Adrenal gland (tissue), 12 donors: ENCODE data around the gene HOXA10. TPM values are rescaled to one million over a fixed set of nuclear protein-coding genes. Genes with fewer than 3 reads are reported as not detected.

Experiments used
- DNase-seq, 7 donors: peaks; one replicate each; pipeline ENCODE4 v3.0.0-alpha.2; 2019 to 2020
- H3K27ac ChIP-seq, 5 donors: fragments of 200-600 bp; sonication (generic) in 4 of 5; 1 replicate in 3 of 5; 2 replicates in 2 of 5; pipeline versions ENCODE4 v1.5.1 to v1.8.0; 2016 to 2020; ENCODE audit warnings: mild to moderate bottlenecking in 1 of 5
- H3K27me3 ChIP-seq: fragments of 200-600 bp; 2 replicates; pipeline ENCODE4 v1.8.0; 2021
- H3K36me3 ChIP-seq, 2 donors: fragments of 200-600 bp; replicated peaks in 1 of 2; 1 replicate in 1 of 2; 2 replicates in 1 of 2; pipeline versions ENCODE4 v1.5.1 to v1.8.0; 2018 to 2022
- H3K4me1 ChIP-seq, 2 donors: fragments of 200-600 bp; replicated peaks in 1 of 2; 1 replicate in 1 of 2; 2 replicates in 1 of 2; pipeline versions ENCODE4 v1.5.1 to v1.8.0; 2018 to 2021
- H3K4me3 ChIP-seq, 4 donors: fragments of 200-600 bp; sonication (generic) in 3 of 4; one replicate each; pipeline ENCODE4 v1.5.1; 2016 to 2018
- H3K9me3 ChIP-seq, 3 donors: fragments of 200-600 bp; sonication (generic) in 1 of 3; replicated peaks in 1 of 3; 1 replicate in 2 of 3; 2 replicates in 1 of 3; pipeline versions ENCODE4 v1.5.1 to v1.8.0; 2016 to 2021
- CTCF ChIP-seq, 6 experiments: fragments of 450-650 bp in 4 of 6; fragments of 200-600 bp in 2 of 6; sonication (generic) in 1 of 6; IDR thresholded peaks; 1 replicate in 5 of 6; 2 replicates in 1 of 6; pipeline versions ENCODE4 v1.5.1 to v1.8.0; 2016 to 2021; ENCODE audit warnings: antibody characterized with exemption in 6 of 6, mild to moderate bottlenecking in 2 of 6, moderate library complexity in 1 of 6
- POLR2A ChIP-seq, 2 donors: fragments of 450-650 bp; IDR thresholded peaks; one replicate each; pipeline ENCODE4 v1.6.1; 2017; ENCODE audit warnings: antibody characterized with exemption in 2 of 2, mild to moderate bottlenecking in 2 of 2, moderate library complexity in 1 of 2
- WGBS, 4 donors: extraction: QIAGEN DNeasy Blood & Tissue Kit in 2 of 4; methylation state at CpG; one replicate each; pipeline versions ENCODE4 v1.1.5 to v1.1.7; 2013 to 2017; 5-methylcytosine and 5-hydroxymethylcytosine counted together
- intact Hi-C, 2 donors: fragments of 100-400 bp; cut with DNase I; formaldehyde crosslinking; loops; one replicate each; pipeline versions ENCODE4 v1.14.1 to v1.15.0; 2022 to 2023
- polyA plus RNA-seq, 3 donors: library from polyadenylated mRNA; stranded (reverse); fragments of 200-250 nt in 2 of 3; fragments of 350-450 nt in 1 of 3; fragmentation: Illumina TruSeq in 1 of 3; extraction: RNeasy Lipid Tissue Mini Kit (QIAGEN cat#74804) in 1 of 3; gene quantifications; one replicate each; pipeline ENCODE4 v1.2.3, GENCODE V29; 2013 to 2014
- total RNA-seq, 9 donors: library from RNA; depleted of rRNA in 4 of 9; stranded (reverse); fragments of >200 nt in 4 of 9; fragments of 120-200 nt in 1 of 9; fragmentation: NEBNext Ultra II Directional in 1 of 9; extraction: Animal tissue kit (Norgen Biotek cat#: 25700) in 1 of 9; gene quantifications; one replicate each; pipeline versions ENCODE4 v1.1.0 to v1.2.4, GENCODE V29; 2013 to 2023
- donor health status: healthy with polysubstance abuse.
- donor health status: Bipolar disorder and iron deficiency.
- donor health status: DM: yes; HTN: yes; CAD: no.
- donor health status: DM: no; HTN: no; CAD: no.
- donor health status: DM: no; HTN: no; CAD: no.
- donor health status: DM: yes; HTN: yes; CAD: no.

The HOXA10 gene
- total and polyA plus RNA-seq, 12 donors: 0.11 to 14.7 (median 11.3) TPM

GRCh38 chr7:27130540-27131389 lies 43.4 kb downstream of the HOXA10 start, which contains the start of gene HOXA4:
HOXA4 (minus strand) TSS chr7:27130757; CDS start chr7:27130733, 24 bp downstream.
- H3K27me3 ChIP-seq: no peaks in the 10 kb centered on the region
- H3K36me3 ChIP-seq: no peaks in the 10 kb centered on the region
- 3 to 9% (median 7%) methylated on average over 14 to 67 of the region's 67 CpGs for WGBS, 4 donors
- H3K27ac ChIP-seq: peak within 1 kb of the TSS; percentile 60 to 98 (median 87)
- DNase-seq: peak; percentile 95 to 97 (median 96)
- no peaks in the 10 kb centered on the region for H3K9me3 ChIP-seq
- peak within 1 kb of the TSS; percentile 1 to 96 (median 60) for H3K4me3 ChIP-seq
- peaks cover 8 to 54% of the 10 kb centered on the region in 2 donors for H3K4me1 ChIP-seq
- intact Hi-C loops: no loop called here
- TF ChIP-seq POLR2A (IDR thresholded peaks at IDR 0.05) (peak; percentile 58 to 69), CTCF (IDR thresholded peaks at IDR 0.05) (peak in 1 of 6 experiments; percentile 4)

GRCh38 chr7:27129729-27130539 lies 44.2 kb downstream of the HOXA10 start:
- Histone ChIP-seq H3K36me3 (no peaks in the 10 kb centered on the region), H3K4me1 (peaks cover 8 to 56% of the 10 kb centered on the region in 2 donors), H3K9me3 (no peaks in the 10 kb centered on the region), H3K4me3 (peak overlapping the region in 3 of 4 donors; percentile 28 to 91 (median 50)), H3K27ac (peak overlapping the region; percentile 60 to 98 (median 87)), H3K27me3 (no peaks in the 10 kb centered on the region)
- DNase-seq: peak in 4 of 7 donors; percentile 41 to 62 (median 62)
- WGBS, 4 donors: 13 to 26% (median 20%) methylated on average over 11 to 72 of the region's 72 CpGs
- intact Hi-C loops: no loop called here
- TF ChIP-seq POLR2A (IDR thresholded peaks at IDR 0.05) (peak; percentile 12 to 45), CTCF (IDR thresholded peaks at IDR 0.05) (peak in 3 of 6 experiments; percentile 13 to 51 (median 37))

GRCh38 chr7:27128776-27129728 lies 45.1 kb downstream of the HOXA10 start:
- no peaks in the 10 kb centered on the region for H3K36me3 ChIP-seq
- peaks cover 8 to 54% of the 10 kb centered on the region in 2 donors for H3K4me1 ChIP-seq
- DNase-seq: peak in 1 of 7 donors; percentile 54
- intact Hi-C loops: no loop called here
- H3K27me3 ChIP-seq: no peaks in the 10 kb centered on the region
- TF ChIP-seq POLR2A (IDR thresholded peaks at IDR 0.05): no peak
- TF ChIP-seq CTCF (IDR thresholded peaks at IDR 0.05): no peak
- H3K9me3 ChIP-seq: no peaks in the 10 kb centered on the region
- H3K27ac ChIP-seq: peak overlapping the region in 2 of 5 donors; percentile 93 to 98
- WGBS, 4 donors: 68 to 79% (median 74%) methylated on average over 28 of the region's 28 CpGs
- H3K4me3 ChIP-seq: peak overlapping the region in 2 of 4 donors; percentile 28 to 91
